SK-N-SH (cell line): Measurements from ENCODE around the gene USP26. TPM values are rescaled to one million over a fixed set of nuclear protein-coding genes. Genes with fewer than 3 reads are reported as not detected.

ENCODE experiments used
- CTCF ChIA-PET: fragments of 300-600, 350-600 bp; formaldehyde crosslinking; extraction: SDS; loops from one replicate; lab custom pipeline; 2021; lab: Yijun Ruan, JAX
- POLR2A ChIA-PET: fragments of 350-600 bp; sonication (Branson Sonifier 250); formaldehyde crosslinking; extraction: SDS; loops from one replicate; lab custom pipeline; 2020; ENCODE audit warnings: antibody characterized with exemption, inconsistent platforms; lab: Yijun Ruan, JAX
- DNase-seq: peaks from one replicate; pipeline ENCODE4 v3.0.0; 2012
- H2AFZ ChIP-seq: fragments of 200-600 bp; sonication (generic); 2 replicates; pipeline ENCODE4 v1.8.1; 2016; ENCODE audit warnings: antibody characterized with exemption, mild to moderate bottlenecking, low read depth
- H3F3A ChIP-seq: fragments of 200-600 bp; sonication (generic); replicated peaks from 2 replicates; pipeline ENCODE3; 2016; ENCODE audit warnings: antibody characterized with exemption, mild to moderate bottlenecking; ENCODE audit not compliant: insufficient read depth
- H3K27ac ChIP-seq, 2 experiments: fragments of 200-500 bp in 1 of 2; fragments of 200-600 bp in 1 of 2; sonication (Bioruptor generic) in 1 of 2; sonication (generic), shearing (Covaris generic) in 1 of 2; 2 replicates each; pipeline versions ENCODE4 v1.5.1 to v1.6.1; 2014 to 2016; ENCODE audit warnings: low read depth in 2 of 2, inconsistent platforms in 1 of 2, low read length in 1 of 2, mild to moderate bottlenecking in 1 of 2, mixed read lengths in 1 of 2
- H3K27me3 ChIP-seq: fragments of 200-600 bp; sonication (generic), shearing (Covaris generic); 2 replicates; pipeline ENCODE4 v1.6.1; 2016; ENCODE audit warnings: mixed run types; ENCODE audit not compliant: insufficient read depth
- H3K36me3 ChIP-seq, 2 experiments: fragments of 200-500 bp in 1 of 2; fragments of 200-600 bp in 1 of 2; sonication (Bioruptor generic) in 1 of 2; sonication (generic) in 1 of 2; replicated peaks in 1 of 2; 2 replicates each; pipeline versions ENCODE3 to v1.5.1; 2014 to 2016; ENCODE audit warnings: low read length in 1 of 2, mild to moderate bottlenecking in 1 of 2; ENCODE audit not compliant: insufficient read depth in 2 of 2, control insufficient read depth in 1 of 2
- H3K4me1 ChIP-seq, 2 experiments: fragments of 200-500 bp in 1 of 2; fragments of 200-600 bp in 1 of 2; sonication (Bioruptor generic) in 1 of 2; sonication (generic), shearing (Covaris generic) in 1 of 2; 2 replicates each; pipeline versions ENCODE4 v1.5.1 to v1.6.1; 2014 to 2016; ENCODE audit warnings: low read depth in 1 of 2, low read length in 1 of 2, mixed run types in 1 of 2; ENCODE audit not compliant: insufficient read depth in 2 of 2, control insufficient read depth in 1 of 2
- H3K4me2 ChIP-seq: fragments of 200-600 bp; sonication (generic), shearing (Covaris generic); 2 replicates; pipeline ENCODE4 v1.6.1; 2017; ENCODE audit warnings: mixed run types
- H3K4me3 ChIP-seq, 2 experiments: fragments of 200-500 bp in 1 of 2; fragments of 200-600 bp in 1 of 2; sonication (Bioruptor generic) in 1 of 2; sonication (generic), shearing (Covaris generic) in 1 of 2; 2 replicates each; pipeline versions ENCODE4 v1.5.1 to v1.8.1; 2014 to 2016; ENCODE audit warnings: low read depth in 2 of 2, inconsistent platforms in 1 of 2, low read length in 1 of 2, mild to moderate bottlenecking in 1 of 2, mixed read lengths in 1 of 2, moderate library complexity in 1 of 2
- H3K79me2 ChIP-seq: fragments of 200-600 bp; sonication (generic); 2 replicates; pipeline ENCODE4 v1.8.1; 2017; ENCODE audit warnings: mild to moderate bottlenecking; ENCODE audit not compliant: insufficient read depth
- H3K9ac ChIP-seq: fragments of 200-600 bp; sonication (generic); 2 replicates; pipeline ENCODE4 v1.6.1; 2017; ENCODE audit warnings: mixed run types
- H3K9me2 ChIP-seq: fragments of 200-600 bp; sonication (generic); 2 replicates; pipeline ENCODE4 v1.6.1; 2017; ENCODE audit warnings: mixed run types
- H3K9me3 ChIP-seq: fragments of 200-600 bp; sonication (generic); 2 replicates; pipeline ENCODE4 v1.6.1; 2017; ENCODE audit warnings: mixed run types, mild to moderate bottlenecking, moderate library complexity
- H4K20me1 ChIP-seq: fragments of 200-600 bp; sonication (generic); 2 replicates; pipeline ENCODE4 v1.6.1; 2017; ENCODE audit warnings: mild to moderate bottlenecking, mixed run types; ENCODE audit not compliant: insufficient read depth
- CHD2 ChIP-seq: fragments of 150-350 bp; IDR thresholded peaks from 2 replicates; pipeline ENCODE4 v1.6.1; 2018; ENCODE audit warnings: low read length; ENCODE audit not compliant: partially characterized antibody
- EZH2phosphoT487 ChIP-seq: fragments of 200-600 bp; sonication (generic); IDR thresholded peaks from 2 replicates; pipeline ENCODE4 v1.6.1; 2017; ENCODE audit warnings: low read depth, mixed run types, mild to moderate bottlenecking, antibody characterized with exemption, moderate library complexity, borderline replicate concordance
- FOXM1 ChIP-seq: IDR thresholded peaks from 2 replicates; pipeline ENCODE4 v1.4.0; 2012; ENCODE audit warnings: low read depth, mild to moderate bottlenecking
- GABPA ChIP-seq: IDR thresholded peaks from 2 replicates; pipeline ENCODE4 v1.4.0; 2012; ENCODE audit warnings: low read depth, mild to moderate bottlenecking
- MEF2A ChIP-seq: IDR thresholded peaks from 2 replicates; pipeline ENCODE4 v1.4.0; 2012; ENCODE audit warnings: low read depth, borderline replicate concordance
- NRF1 ChIP-seq: IDR thresholded peaks from 2 replicates; pipeline ENCODE4 v1.6.1; 2012; ENCODE audit warnings: low read depth, mild to moderate bottlenecking, low read length
- RCOR1 ChIP-seq: fragments of 150-350 bp; IDR thresholded peaks from 2 replicates; pipeline ENCODE4 v1.6.1; 2017; ENCODE audit warnings: antibody characterized with exemption, low read length
- RFX5 ChIP-seq: IDR thresholded peaks from 2 replicates; pipeline ENCODE4 v1.6.1; 2012; ENCODE audit warnings: mild to moderate bottlenecking, improper control_type of control experiment, low read length
- ZBTB33 ChIP-seq: IDR thresholded peaks from 2 replicates; pipeline ENCODE4 v1.4.0; 2012; ENCODE audit warnings: low read depth, borderline replicate concordance
- WGBS: methylation state at CpG from one replicate; pipeline ENCODE4 v1.1.6; 2017; ENCODE audit warnings: low lambda C conversion rate; 5-methylcytosine and 5-hydroxymethylcytosine counted together
- polyA plus RNA-seq, 3 experiments: library from polyadenylated mRNA; depleted of rRNA; stranded (reverse); fragments of >200 nt; gene quantifications; 2 replicates each; pipeline ENCODE4 v1.2.3, GENCODE V29; 2012
- TF ChIP-seq, protein P1 (sequence below): IDR thresholded peaks from 2 replicates; pipeline ENCODE4 v1.4.0; 2012; ENCODE audit warnings: low read depth, borderline replicate concordance

The USP26 gene
- polyA plus RNA-seq, 1 of the 3 experiments (the other 2 are of a cell fraction), result not detected

DNA sequence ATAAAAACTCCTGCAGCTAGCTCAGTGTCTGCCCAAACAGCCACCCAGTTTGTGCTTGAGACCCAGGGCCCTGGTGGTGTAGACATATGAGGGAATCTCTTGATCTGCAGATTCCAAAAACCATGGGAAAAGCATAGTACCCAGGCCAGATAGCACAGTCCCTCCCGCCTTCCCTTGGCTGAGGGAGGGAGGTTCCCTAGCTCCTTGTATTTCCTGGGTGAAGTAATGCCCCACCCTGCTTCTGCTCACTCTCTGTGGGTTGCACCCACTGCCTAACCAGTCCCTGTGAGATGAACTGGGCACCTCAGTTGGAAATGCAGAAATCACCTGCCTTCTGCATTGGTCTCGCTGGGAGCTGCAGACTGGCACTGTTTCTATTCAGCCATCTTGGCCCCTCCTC is 54.6 kb downstream of the USP26 start:
- CTCF ChIA-PET, result interaction anchor here (1.2 kb wide), 1 partner anchor 9 kb away, joined by 3 read pairs; no protein-coding TSS in a partner anchor
- Histone ChIP-seq H3K9me3 (no peaks in the 10 kb centered on the region), H3K4me2 (no peak overlapping the region), H3K27ac (no peak overlapping the region), H3K9ac (no peak overlapping the region), H3K79me2 (no peaks in the 10 kb centered on the region), H3K9me2 (no peaks in the 10 kb centered on the region), H3K4me1 (no peaks in the 10 kb centered on the region), H2AFZ (no peak overlapping the region), H3K4me3 (no peak overlapping the region), H3F3A (no peaks in the 10 kb centered on the region), H4K20me1 (no peaks in the 10 kb centered on the region), H3K27me3 (no peaks in the 10 kb centered on the region; the same call in 1 of the 2 replicates), H3K36me3 (no peaks in the 10 kb centered on the region)
- TF ChIP-seq RFX5, result no peak
- no peak for DNase-seq
- POLR2A ChIA-PET, result no interaction called here
- 18% methylated on average over 2 of the region's 2 CpGs for WGBS

DNA sequence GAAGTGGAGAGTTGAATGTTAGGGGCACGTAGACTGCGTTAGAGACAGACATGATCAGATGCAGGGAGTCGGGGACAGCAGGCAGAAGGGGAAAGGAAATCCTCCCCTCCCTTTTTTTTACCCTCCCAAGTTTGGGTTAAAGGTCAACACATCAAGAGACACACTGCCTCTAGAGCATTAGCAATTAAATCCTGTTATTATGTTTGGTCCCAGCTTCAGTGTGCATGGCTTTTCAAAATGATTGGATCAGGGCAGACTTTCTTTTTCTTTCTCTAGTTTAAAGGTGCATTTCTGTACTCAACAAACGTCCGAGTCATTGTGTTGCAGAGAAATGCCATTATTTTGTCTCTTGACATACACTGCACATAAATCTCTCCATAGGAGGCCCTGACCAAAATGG is 63.9 kb downstream of the USP26 start:
- H4K20me1 ChIP-seq, result no peaks in the 10 kb centered on the region
- no peak for DNase-seq
- no peak overlapping the region for H3K4me3 ChIP-seq
- no peaks in the 10 kb centered on the region for H3K27me3 ChIP-seq
- TF ChIP-seq, protein P1, sequence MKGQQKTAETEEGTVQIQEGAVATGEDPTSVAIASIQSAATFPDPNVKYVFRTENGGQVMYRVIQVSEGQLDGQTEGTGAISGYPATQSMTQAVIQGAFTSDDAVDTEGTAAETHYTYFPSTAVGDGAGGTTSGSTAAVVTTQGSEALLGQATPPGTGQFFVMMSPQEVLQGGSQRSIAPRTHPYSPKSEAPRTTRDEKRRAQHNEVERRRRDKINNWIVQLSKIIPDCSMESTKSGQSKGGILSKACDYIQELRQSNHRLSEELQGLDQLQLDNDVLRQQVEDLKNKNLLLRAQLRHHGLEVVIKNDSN, result no peak
- no peak for TF ChIP-seq GABPA
- TF ChIP-seq CHD2, result no peak
- no peak for TF ChIP-seq FOXM1
- no peak for TF ChIP-seq MEF2A
- no peak for TF ChIP-seq NRF1
- TF ChIP-seq EZH2phosphoT487, result no peak
- no peak for TF ChIP-seq ZBTB33
- no peak for TF ChIP-seq RCOR1
- POLR2A ChIA-PET, result no interaction called here
- H3K9me2 ChIP-seq, result no peaks in the 10 kb centered on the region
- CTCF ChIA-PET, result interaction anchor here (2.3 kb wide), 1 partner anchor 28 kb away, joined by 6 read pairs; no protein-coding TSS in a partner anchor
- no peaks in the 10 kb centered on the region for H3K79me2 ChIP-seq
- H3K9me3 ChIP-seq, result no peaks in the 10 kb centered on the region
- WGBS, result 21% methylated on average over 5 of the region's 5 CpGs
- H3K27ac ChIP-seq, result no peak overlapping the region
- H3F3A ChIP-seq, result no peaks in the 10 kb centered on the region
- no peak overlapping the region for H3K9ac ChIP-seq
- H3K4me1 ChIP-seq, result no peaks in the 10 kb centered on the region
- H3K36me3 ChIP-seq, result no peaks in the 10 kb centered on the region
- H3K4me2 ChIP-seq, result no peak overlapping the region
- no peak overlapping the region for H2AFZ ChIP-seq
